ENCODE results near the gene TIFAB. TPM values are rescaled to one million over a fixed set of nuclear protein-coding genes. Genes with fewer than 3 reads are reported as not detected.

Gene TIFAB
- polyA plus RNA-seq, 2 of the 4 experiments (the other 2 are of a cell fraction) = not detected

GRCh38 chr5:135473956-135474670 is 22.0 kb upstream of the TIFAB start:
- 62% methylated on average over 12 of the region's 12 CpGs for WGBS (ENCODE audit: missing lambda C conversion rate)
- no peak for FAIRE-seq
- Histone ChIP-seq H3K9me3 (no peaks in the 10 kb centered on the region), H3K27ac (no peak overlapping the region), H3K4me1 (no peaks in the 10 kb centered on the region), H3K4me2 (no peak overlapping the region), H3K4me3 (no peak overlapping the region)
- ATAC-seq = no peak
- DNase-seq (ENCODE audit: low read depth in 1 of 2, low spot score in 1 of 2) = no peak
- TF ChIP-seq RCOR1 (IDR thresholded peaks at IDR 0.05; ENCODE audit: low read depth, low read length) (no peak), NR3C1 (IDR thresholded peaks at IDR 0.05) (no peak), NFE2L2 (conservative IDR thresholded peaks at IDR 0.05; ENCODE audit: low read length) (no peak), SREBF2 (IDR thresholded peaks at IDR 0.05) (no peak), HOXB5 (CRISPR knock-in tag; IDR thresholded peaks at IDR 0.05) (no peak), ESRRA (IDR thresholded peaks at IDR 0.05; ENCODE audit: borderline replicate concordance, low read length) (no peak), HEYL (CRISPR knock-in tag; IDR thresholded peaks at IDR 0.05) (no peak), RFX5 (IDR thresholded peaks at IDR 0.05) (no peak), MAFK (IDR thresholded peaks at IDR 0.05; ENCODE audit: partially characterized antibody) (no peak), FOSL2 (IDR thresholded peaks at IDR 0.05) (no peak), FOSL2 (CRISPR knock-in tag; IDR thresholded peaks at IDR 0.05) (no peak), BCL3 (IDR thresholded peaks at IDR 0.05) (no peak), PHF8 (IDR thresholded peaks at IDR 0.05; ENCODE audit: borderline replicate concordance, low read depth) (no peak), ZNF302 (CRISPR knock-in tag; IDR thresholded peaks at IDR 0.05) (no peak), MYC (IDR thresholded peaks at IDR 0.05; ENCODE audit: borderline replicate concordance, low read length) (no peak), ZFP36 (IDR thresholded peaks at IDR 0.05; ENCODE audit: borderline replicate concordance, partially characterized antibody) (no peak), PBX3 (IDR thresholded peaks at IDR 0.05) (no peak)
- ChIA-PET CTCF (interaction anchor here (1.1 to 37.5 kb wide), 6 partner anchors 10 to 87 kb away, joined by 3 to 1932 read pairs (median 6); no protein-coding TSS in a partner anchor), POLR2A (no interaction called here)

GRCh38 chr5:135472141-135472540 is 20.0 kb upstream of the TIFAB start:
- FAIRE-seq = no peak
- H3K4me3 ChIP-seq = no peak overlapping the region
- H3K9me3 ChIP-seq = no peaks in the 10 kb centered on the region
- no peak for DNase-seq (ENCODE audit: low read depth in 1 of 2, low spot score in 1 of 2)
- TF ChIP-seq KDM5A (IDR thresholded peaks at IDR 0.05) (no peak), MYC (IDR thresholded peaks at IDR 0.05; ENCODE audit: borderline replicate concordance, low read length) (no peak), CBX8 (IDR thresholded peaks at IDR 0.05) (no peak), SMC3 (IDR thresholded peaks at IDR 0.05) (no peak), ELK1 (IDR thresholded peaks at IDR 0.05; ENCODE audit: low read depth, low read length) (no peak)
- WGBS (ENCODE audit: missing lambda C conversion rate) = 29% methylated on average over 5 of the region's 5 CpGs
- no peaks in the 10 kb centered on the region for H3K4me1 ChIP-seq
- no peak overlapping the region for H3K4me2 ChIP-seq
- no peak for ATAC-seq
- ChIA-PET POLR2A (no interaction called here), CTCF (interaction anchor here (1.0 to 37.5 kb wide), 4 partner anchors 8 to 358 kb away, joined by 4 to 1932 read pairs (median 56); no protein-coding TSS in a partner anchor)
- no peak overlapping the region for H3K27ac ChIP-seq

GRCh38 chr5:135471726-135472125 is 19.6 kb upstream of the TIFAB start:
- H3K4me1 ChIP-seq = no peaks in the 10 kb centered on the region
- H3K9me3 ChIP-seq = no peaks in the 10 kb centered on the region
- WGBS (ENCODE audit: missing lambda C conversion rate) = 38% methylated on average over 4 of the region's 4 CpGs
- no peak overlapping the region for H3K4me2 ChIP-seq
- FAIRE-seq = no peak
- CTCF ChIA-PET = interaction anchor here (1.0 to 37.5 kb wide), 3 partner anchors 8 to 89 kb away, joined by 4 to 1932 read pairs (median 104); no protein-coding TSS in a partner anchor
- DNase-seq (ENCODE audit: low read depth in 1 of 2, low spot score in 1 of 2) = no peak
- no peak overlapping the region for H3K4me3 ChIP-seq
- POLR2A ChIA-PET = no interaction called here
- no peak overlapping the region for H3K27ac ChIP-seq
- ATAC-seq = no peak
- TF ChIP-seq POLR2A (IDR thresholded peaks at IDR 0.05; ENCODE audit: low read length) = no peak
- TF ChIP-seq ESRRA (IDR thresholded peaks at IDR 0.05; ENCODE audit: borderline replicate concordance, low read length) = no peak
- TF ChIP-seq REST (IDR thresholded peaks at IDR 0.05) = no peak
- no peak for TF ChIP-seq MAFK (IDR thresholded peaks at IDR 0.05; ENCODE audit: partially characterized antibody)
- no peak for TF ChIP-seq RCOR1 (IDR thresholded peaks at IDR 0.05; ENCODE audit: low read depth, low read length)
- no peak for TF ChIP-seq ATOH8 (CRISPR knock-in tag; IDR thresholded peaks at IDR 0.05; ENCODE audit: low read depth)
- TF ChIP-seq ZNF302 (CRISPR knock-in tag; IDR thresholded peaks at IDR 0.05) = no peak
- TF ChIP-seq ZSCAN20 (CRISPR knock-in tag; IDR thresholded peaks at IDR 0.05) = no peak
- no peak for TF ChIP-seq NFE2L2 (conservative IDR thresholded peaks at IDR 0.05; ENCODE audit: low read length)
- TF ChIP-seq CHD4 (IDR thresholded peaks at IDR 0.05; ENCODE audit: borderline replicate concordance) = no peak
- TF ChIP-seq FOSL2 (IDR thresholded peaks at IDR 0.05) = no peak
- TF ChIP-seq FOSL2 (CRISPR knock-in tag; IDR thresholded peaks at IDR 0.05) = no peak
